Measurements from ENCODE around the gene GSK3B. TPM values are rescaled to one million over a fixed set of nuclear protein-coding genes. Genes with fewer than 3 reads are reported as not detected.

GSK3B gene
- total RNA-seq, 1 experiment from 2014 or later: 50.0 TPM

DNA sequence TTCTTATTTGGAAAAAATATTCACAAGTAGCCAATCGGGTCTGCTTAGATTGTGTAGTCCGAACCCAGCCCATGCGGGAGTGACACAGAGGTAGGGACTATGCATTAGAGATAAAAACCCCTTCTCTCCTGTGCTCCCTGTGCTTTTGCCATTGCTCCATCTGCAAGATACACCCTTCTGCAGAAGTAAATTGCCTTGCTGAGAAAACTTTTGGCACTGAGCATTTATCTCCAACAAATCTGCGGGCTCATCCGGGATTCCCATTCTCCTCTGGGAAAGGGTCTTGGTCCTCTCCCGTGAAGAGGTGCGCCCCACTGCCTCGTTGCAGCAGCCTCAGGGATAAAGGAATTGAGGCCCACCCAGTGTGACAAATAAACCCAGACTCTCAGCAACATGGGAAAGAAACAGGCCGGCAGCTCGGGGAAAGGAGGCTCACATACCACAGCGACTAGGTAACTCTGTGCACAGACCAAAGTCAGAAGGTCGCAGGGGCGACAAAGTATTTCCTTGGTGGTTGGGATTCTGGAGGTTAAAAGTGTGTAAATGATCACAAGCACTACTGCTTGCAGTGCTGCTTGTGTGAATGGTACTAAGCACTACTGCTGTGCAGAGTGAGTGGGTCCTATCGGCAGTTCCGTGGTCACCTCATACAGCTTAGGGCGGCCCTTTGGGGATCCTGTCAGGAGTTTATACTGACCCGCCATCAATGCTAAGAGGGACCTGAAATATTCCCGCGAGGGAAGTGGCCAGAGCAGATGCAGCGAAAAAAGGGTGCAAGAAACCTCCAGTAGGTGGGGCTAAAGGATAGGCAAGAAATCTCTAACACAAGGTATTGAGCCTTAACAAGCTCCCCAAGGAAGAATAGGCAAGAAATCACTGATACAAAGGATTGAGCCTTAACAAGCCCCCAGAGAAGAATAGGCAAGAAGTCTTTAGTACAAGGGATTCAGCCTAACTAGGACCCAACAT, 54.3 kb downstream of the GSK3B start:
- H3K36me3 ChIP-seq (ENCODE audit: control insufficient read depth in 1 of 2, insufficient read depth in 2 of 2, low read length in 2 of 2): no peaks in the 10 kb centered on the region
- no peak overlapping the region for H3K4me2 ChIP-seq (ENCODE audit: low read length)
- H3K4me3 ChIP-seq (replicated peaks in 1 of 2; ENCODE audit: low read depth in 1 of 2, low read length in 2 of 2): no peak overlapping the region
- no TSS peak for BruUV-seq (replicated peaks)
- no peak overlapping the region for H3K27ac ChIP-seq (ENCODE audit: low read depth, low read length)
- H3K79me2 ChIP-seq (ENCODE audit: insufficient read depth, low read length): peaks cover 100% of the 10 kb centered on the region
- H3K9ac ChIP-seq (ENCODE audit: low read length): no peak overlapping the region
- no peak overlapping the region for H2AFZ ChIP-seq (ENCODE audit: low read depth, low read length, poor library complexity, severe bottlenecking)
- intact Hi-C loops (cut with micrococcal nuclease): no loop called here
- H3K9me3 ChIP-seq (ENCODE audit: control insufficient read depth in 1 of 2, insufficient read depth in 1 of 2, low read depth in 1 of 2, low read length in 2 of 2): peaks cover 5 to 8% of the 10 kb centered on the region in 2 experiments; a peak in 2 of 4 replicates
- ChIA-PET CTCF (no interaction called here), RAD21 (ENCODE audit: low non-redundant PET in 1 of 2, low total read pairs in 2 of 2, uncharacterized antibody in 2 of 2, unreplicated experiment in 2 of 2) (no interaction called here), POLR2A (no interaction called here)
- 0 out of 2 replicates have a peak, but pooled peaks have one; percentile 42 for ATAC-seq
- TF ChIP-seq RAD21 (IDR thresholded peaks at IDR 0.05; ENCODE audit: low read depth) (peak; percentile 27; the same call in 1 of the 2 replicates), CBX3 (IDR thresholded peaks at IDR 0.05; ENCODE audit: low read depth) (peak; percentile 85; the same call in 1 of the 2 replicates), CTCF (IDR thresholded peaks at IDR 0.05 in 2 of 3, conservative IDR thresholded peaks at IDR 0.05 in 1 of 3; ENCODE audit: borderline replicate concordance in 1 of 3, insufficient read depth in 1 of 3, low read depth in 2 of 3, low read length in 2 of 3) (peak in 2 of 3 experiments; percentile 33 to 48; a peak in 4 of 6 replicates), ZNF274 (IDR thresholded peaks at IDR 0.05; ENCODE audit: low read depth, low read length) (no peak)
- no peaks in the 10 kb centered on the region for H3K4me1 ChIP-seq (ENCODE audit: control insufficient read depth in 1 of 2, insufficient read depth in 2 of 2, low read length in 2 of 2)
- H3K27me3 ChIP-seq (ENCODE audit: insufficient read depth, low read length): no peaks in the 10 kb centered on the region
- no peaks in the 10 kb centered on the region for H4K20me1 ChIP-seq (ENCODE audit: insufficient read depth)
- H3K9me2 ChIP-seq (ENCODE audit: insufficient read depth): no peaks in the 10 kb centered on the region
- peak; percentile 3 for DNase-seq (ENCODE audit: low read depth, low spot score)

- intact Hi-C loops (cut with micrococcal nuclease): no loop called here
- no peaks in the 10 kb centered on the region for H3K9me2 ChIP-seq (ENCODE audit: insufficient read depth)
- no peak overlapping the region for H3K4me3 ChIP-seq (replicated peaks in 1 of 2; ENCODE audit: low read depth in 1 of 2, low read length in 2 of 2)
- BruUV-seq (replicated peaks): no TSS peak
- no peak overlapping the region for H2AFZ ChIP-seq (ENCODE audit: low read depth, low read length, poor library complexity, severe bottlenecking)
- H3K9me3 ChIP-seq (ENCODE audit: control insufficient read depth in 1 of 2, insufficient read depth in 1 of 2, low read depth in 1 of 2, low read length in 2 of 2): no peaks in the 10 kb centered on the region
- ATAC-seq: no peak
- no peak overlapping the region for H3K4me2 ChIP-seq (ENCODE audit: low read length)
- POLR2A ChIA-PET: no interaction called here
- H3K36me3 ChIP-seq (ENCODE audit: control insufficient read depth in 1 of 2, insufficient read depth in 2 of 2, low read length in 2 of 2): no peaks in the 10 kb centered on the region
- H3K4me1 ChIP-seq (ENCODE audit: control insufficient read depth in 1 of 2, insufficient read depth in 2 of 2, low read length in 2 of 2): no peaks in the 10 kb centered on the region
- no peak for DNase-seq (ENCODE audit: low read depth, low spot score)
- RAD21 ChIA-PET (ENCODE audit: low non-redundant PET in 1 of 2, low total read pairs in 2 of 2, uncharacterized antibody in 2 of 2, unreplicated experiment in 2 of 2): no interaction called here
- H4K20me1 ChIP-seq (ENCODE audit: insufficient read depth): no peaks in the 10 kb centered on the region
- CTCF ChIA-PET: no interaction called here
- H3K9ac ChIP-seq (ENCODE audit: low read length): no peak overlapping the region
- H3K27me3 ChIP-seq (ENCODE audit: insufficient read depth, low read length): no peaks in the 10 kb centered on the region
- H3K27ac ChIP-seq (ENCODE audit: low read depth, low read length): no peak overlapping the region
- H3K79me2 ChIP-seq (ENCODE audit: insufficient read depth, low read length): peaks cover 97% of the 10 kb centered on the region
- no peak for TF ChIP-seq POLR2A (IDR thresholded peaks at IDR 0.05; ENCODE audit: borderline replicate concordance, extremely low read depth, insufficient read depth, insufficient read length)
- no peak for TF ChIP-seq CTCF (IDR thresholded peaks at IDR 0.05 in 2 of 3, conservative IDR thresholded peaks at IDR 0.05 in 1 of 3; ENCODE audit: borderline replicate concordance in 1 of 3, insufficient read depth in 1 of 3, low read depth in 2 of 3, low read length in 2 of 3)
- no peak for TF ChIP-seq JUND (IDR thresholded peaks at IDR 0.05)
- TF ChIP-seq EGR1 (IDR thresholded peaks at IDR 0.05; ENCODE audit: low read depth): no peak
- no peak for TF ChIP-seq EZH2phosphoT487 (IDR thresholded peaks at IDR 0.05; ENCODE audit: borderline replicate concordance)
- no peak for TF ChIP-seq ELF1 (IDR thresholded peaks at IDR 0.05; ENCODE audit: borderline replicate concordance, low read depth)
- TF ChIP-seq REST (IDR thresholded peaks at IDR 0.05; ENCODE audit: low read depth): no peak
Measured at GRCh38 chr3:120033596-120033995, 60.7 kb downstream of the GSK3B start.

Data from HCT116 (cell line).